Measurements from ENCODE around the gene BBS9. TPM values are rescaled to one million over a fixed set of nuclear protein-coding genes. Genes with fewer than 3 reads are reported as not detected.
"Not testable (repeated sequence)": the region's sequence is repeated elsewhere in the genome, so short reads cannot be mapped to it uniquely, and the experiment has no call there.

Gene BBS9
- total and polyA plus RNA-seq, 4 experiments from 2014 or later: 13.9 to 27.3 (median 24.8) TPM

- H3K36me3 ChIP-seq (ENCODE audit: insufficient read depth, low read length); H3K27ac Mint-ChIP-seq; H3K4me3 Mint-ChIP-seq; H3K9me3 ChIP-seq (ENCODE audit: control insufficient read depth in 1 of 2, low read length in 2 of 2); H3K4me1 ChIP-seq (ENCODE audit: insufficient read depth, low read length); H3K27ac ChIP-seq (ENCODE audit: low read depth, low read length); H3K4me3 ChIP-seq (ENCODE audit: low read length in 2 of 2); CTCF ChIA-PET (ENCODE audit: partially characterized antibody); DNase-seq; H3K27me3 ChIP-seq (ENCODE audit: insufficient read depth, low read length); H3K4me1 Mint-ChIP-seq; H3K27me3 Mint-ChIP-seq; POLR2A ChIA-PET (ENCODE audit: partially characterized antibody); intact Hi-C loops (cut with micrococcal nuclease): not testable (repeated sequence)
- Mint-ChIP-seq H3K9me3 (peaks cover 8 to 67% (median 49%) of the 10 kb centered on the region in 8 donors), H3K36me3 (peaks cover 47 to 71% of the 10 kb centered on the region in 2 donors)
These were observed 174.7 kb downstream of the BBS9 start for GRCh38 chr7:33303978-33304557.

GRCh38 chr7:33307205-33307604 lies 177.8 kb downstream of the BBS9 start:
- H3K4me3 Mint-ChIP-seq: no peak overlapping the region
- no peak for DNase-seq
- no peaks in the 10 kb centered on the region for H3K9me3 ChIP-seq (ENCODE audit: control insufficient read depth in 1 of 2, low read length in 2 of 2)
- no peak overlapping the region for H3K27ac ChIP-seq (ENCODE audit: low read depth, low read length)
- no peaks in the 10 kb centered on the region for H3K27me3 ChIP-seq (ENCODE audit: insufficient read depth, low read length)
- H3K36me3 Mint-ChIP-seq: peaks cover 38 to 70% of the 10 kb centered on the region in 2 donors
- no peaks in the 10 kb centered on the region for H3K4me1 ChIP-seq (ENCODE audit: insufficient read depth, low read length)
- CTCF ChIA-PET (ENCODE audit: partially characterized antibody): no interaction called here
- H3K27me3 Mint-ChIP-seq: no peaks in the 10 kb centered on the region
- peaks cover 0 to 2% (median under 1%) of the 10 kb centered on the region in 4 donors for H3K4me1 Mint-ChIP-seq
- H3K4me3 ChIP-seq (ENCODE audit: low read length in 2 of 2): no peak overlapping the region
- POLR2A ChIA-PET (ENCODE audit: partially characterized antibody): no interaction called here
- peaks cover 4 to 42% (median 26%) of the 10 kb centered on the region in 8 donors for H3K9me3 Mint-ChIP-seq
- no peaks in the 10 kb centered on the region for H3K36me3 ChIP-seq (ENCODE audit: insufficient read depth, low read length)
- no peak overlapping the region for H3K27ac Mint-ChIP-seq
- intact Hi-C loops (cut with micrococcal nuclease): no loop called here

- Mint-ChIP-seq H3K27me3 (no peaks in the 10 kb centered on the region), H3K27ac (no peak overlapping the region), H3K9me3 (peaks cover 0 to 31% (median 19%) of the 10 kb centered on the region in 8 donors), H3K4me3 (no peak overlapping the region), H3K4me1 (peaks cover 0 to 2% (median under 1%) of the 10 kb centered on the region in 4 donors), H3K36me3 (peaks cover 35 to 73% of the 10 kb centered on the region in 2 donors)
- Histone ChIP-seq H3K4me1 (ENCODE audit: insufficient read depth, low read length) (no peaks in the 10 kb centered on the region), H3K27me3 (ENCODE audit: insufficient read depth, low read length) (no peaks in the 10 kb centered on the region), H3K27ac (ENCODE audit: low read depth, low read length) (no peak overlapping the region), H3K9me3 (ENCODE audit: control insufficient read depth in 1 of 2, low read length in 2 of 2) (no peaks in the 10 kb centered on the region), H3K36me3 (ENCODE audit: insufficient read depth, low read length) (no peaks in the 10 kb centered on the region), H3K4me3 (ENCODE audit: low read length in 2 of 2) (no peak overlapping the region)
- ChIA-PET POLR2A (ENCODE audit: partially characterized antibody) (no interaction called here), CTCF (ENCODE audit: partially characterized antibody) (no interaction called here)
- intact Hi-C loops (cut with micrococcal nuclease): no loop called here
- no peak for DNase-seq
These were observed 181.2 kb downstream of the BBS9 start for GRCh38 chr7:33310546-33310945.

- Histone ChIP-seq H3K4me1 (ENCODE audit: insufficient read depth, low read length) (no peaks in the 10 kb centered on the region), H3K27ac (ENCODE audit: low read depth, low read length) (no peak overlapping the region), H3K9me3 (ENCODE audit: control insufficient read depth in 1 of 2, low read length in 2 of 2) (no peaks in the 10 kb centered on the region), H3K4me3 (ENCODE audit: low read length in 2 of 2) (no peak overlapping the region), H3K36me3 (ENCODE audit: insufficient read depth, low read length) (no peaks in the 10 kb centered on the region), H3K27me3 (ENCODE audit: insufficient read depth, low read length) (no peaks in the 10 kb centered on the region)
- no peaks in the 10 kb centered on the region for H3K27me3 Mint-ChIP-seq
- H3K4me3 Mint-ChIP-seq: no peak overlapping the region
- intact Hi-C loops (cut with micrococcal nuclease): no loop called here
- POLR2A ChIA-PET (ENCODE audit: partially characterized antibody): no interaction called here
- H3K9me3 Mint-ChIP-seq: peaks cover 7 to 41% (median 26%) of the 10 kb centered on the region in 8 donors
- CTCF ChIA-PET (ENCODE audit: partially characterized antibody): no interaction called here
- DNase-seq: no peak
- no peak overlapping the region for H3K27ac Mint-ChIP-seq
- H3K36me3 Mint-ChIP-seq: peaks cover 49 to 66% of the 10 kb centered on the region in 2 donors
- peaks cover 0 to 3% (median 0%) of the 10 kb centered on the region in 4 donors for H3K4me1 Mint-ChIP-seq
These were observed 196.6 kb downstream of the BBS9 start for GRCh38 chr7:33325754-33326484.

- Histone ChIP-seq H3K4me1 (ENCODE audit: insufficient read depth, low read length) (no peaks in the 10 kb centered on the region), H3K27ac (ENCODE audit: low read depth, low read length) (no peak overlapping the region), H3K4me3 (ENCODE audit: low read length in 2 of 2) (no peak overlapping the region), H3K36me3 (ENCODE audit: insufficient read depth, low read length) (no peaks in the 10 kb centered on the region), H3K9me3 (ENCODE audit: control insufficient read depth in 1 of 2, low read length in 2 of 2) (no peaks in the 10 kb centered on the region), H3K27me3 (ENCODE audit: insufficient read depth, low read length) (no peaks in the 10 kb centered on the region)
- peaks cover 2 to 38% (median 23%) of the 10 kb centered on the region in 8 donors for H3K9me3 Mint-ChIP-seq
- peaks cover 44 to 62% of the 10 kb centered on the region in 2 donors for H3K36me3 Mint-ChIP-seq
- H3K27me3 Mint-ChIP-seq: no peaks in the 10 kb centered on the region
- intact Hi-C loops (cut with micrococcal nuclease): no loop called here
- H3K27ac Mint-ChIP-seq: no peak overlapping the region
- POLR2A ChIA-PET (ENCODE audit: partially characterized antibody): no interaction called here
- H3K4me1 Mint-ChIP-seq: peaks cover 0 to 3% (median 0%) of the 10 kb centered on the region in 4 donors
- CTCF ChIA-PET (ENCODE audit: partially characterized antibody): no interaction called here
- no peak overlapping the region for H3K4me3 Mint-ChIP-seq
- no peak for DNase-seq
These were observed 197.1 kb downstream of the BBS9 start for GRCh38 chr7:33326485-33326848.

- Mint-ChIP-seq H3K4me1 (no peaks in the 10 kb centered on the region), H3K4me3 (no peak overlapping the region), H3K36me3 (peaks cover 36 to 57% of the 10 kb centered on the region in 2 donors), H3K9me3 (peaks cover 0 to 29% (median 20%) of the 10 kb centered on the region in 8 donors), H3K27ac (no peak overlapping the region), H3K27me3 (no peaks in the 10 kb centered on the region)
- POLR2A ChIA-PET (ENCODE audit: partially characterized antibody): no interaction called here
- H3K4me3 ChIP-seq (ENCODE audit: low read length in 2 of 2): no peak overlapping the region
- no peaks in the 10 kb centered on the region for H3K9me3 ChIP-seq (ENCODE audit: control insufficient read depth in 1 of 2, low read length in 2 of 2)
- intact Hi-C loops (cut with micrococcal nuclease): no loop called here
- H3K36me3 ChIP-seq (ENCODE audit: insufficient read depth, low read length): no peaks in the 10 kb centered on the region
- no peak for DNase-seq
- H3K4me1 ChIP-seq (ENCODE audit: insufficient read depth, low read length): no peaks in the 10 kb centered on the region
- no peaks in the 10 kb centered on the region for H3K27me3 ChIP-seq (ENCODE audit: insufficient read depth, low read length)
- H3K27ac ChIP-seq (ENCODE audit: low read depth, low read length): no peak overlapping the region
- CTCF ChIA-PET (ENCODE audit: partially characterized antibody): no interaction called here
These were observed 198.1 kb downstream of the BBS9 start for GRCh38 chr7:33327427-33327826.

GRCh38 chr7:33334349-33334748 lies 205.0 kb downstream of the BBS9 start:
- CTCF ChIA-PET (ENCODE audit: partially characterized antibody): no interaction called here
- no peaks in the 10 kb centered on the region for H3K27me3 ChIP-seq (ENCODE audit: insufficient read depth, low read length)
- H3K27ac ChIP-seq (ENCODE audit: low read depth, low read length): no peak overlapping the region
- DNase-seq: no peak
- H3K36me3 ChIP-seq (ENCODE audit: insufficient read depth, low read length): no peaks in the 10 kb centered on the region
- H3K9me3 ChIP-seq (ENCODE audit: control insufficient read depth in 1 of 2, low read length in 2 of 2): no peaks in the 10 kb centered on the region
- no peak overlapping the region for H3K4me3 Mint-ChIP-seq
- H3K4me3 ChIP-seq (ENCODE audit: low read length in 2 of 2): no peak overlapping the region
- POLR2A ChIA-PET (ENCODE audit: partially characterized antibody): no interaction called here
- H3K27ac Mint-ChIP-seq: no peak overlapping the region
- H3K9me3 Mint-ChIP-seq: peaks cover 0 to 6% (median 0%) of the 10 kb centered on the region in 8 donors
- intact Hi-C loops (cut with micrococcal nuclease): no loop called here
- H3K4me1 ChIP-seq (ENCODE audit: insufficient read depth, low read length): no peaks in the 10 kb centered on the region
- H3K27me3 Mint-ChIP-seq: no peaks in the 10 kb centered on the region
- peaks cover 6 to 20% of the 10 kb centered on the region in 2 donors for H3K36me3 Mint-ChIP-seq
- H3K4me1 Mint-ChIP-seq: no peaks in the 10 kb centered on the region
